HL-60 (cell line): ENCODE results near the gene LRIT2.

ENCODE experiments used
- DNase-seq, 2 experiments: peaks; one replicate each; pipeline ENCODE4 v3.0.0-alpha.2; 2010 to 2020; ENCODE audit warnings: low read depth in 1 of 2, low spot score in 1 of 2
- H3K27ac ChIP-seq: fragments of 250-450 bp; sonication (Bioruptor Pico); replicated peaks from 2 replicates; pipeline ENCODE4 v1.5.1; 2020; ENCODE audit warnings: mild to moderate bottlenecking, moderate library complexity
- H3K27me3 ChIP-seq: fragments of 250-450 bp; sonication (Bioruptor Pico); 2 replicates; pipeline ENCODE4 v1.5.1; 2021; ENCODE audit warnings: mild to moderate bottlenecking, moderate library complexity; ENCODE audit not compliant: insufficient read depth, poor library complexity, severe bottlenecking
- H3K4me3 ChIP-seq: replicated peaks from 2 replicates; pipeline ENCODE4 v1.5.1; 2011; ENCODE audit warnings: mild to moderate bottlenecking, control low read depth, low read length; ENCODE audit not compliant: insufficient read depth
- GABPA ChIP-seq: IDR thresholded peaks from 2 replicates; pipeline ENCODE4 v1.6.1; 2012; ENCODE audit warnings: low read depth
- POLR2AphosphoS5 ChIP-seq: IDR thresholded peaks from 2 replicates; pipeline ENCODE4 v1.6.1; 2012; ENCODE audit warnings: low read depth
- SPI1 ChIP-seq: IDR thresholded peaks from 2 replicates; pipeline ENCODE4 v1.6.1; 2012; ENCODE audit warnings: low read depth, mild to moderate bottlenecking, borderline replicate concordance
- TF ChIP-seq, protein P1 (sequence below): IDR thresholded peaks from 2 replicates; pipeline ENCODE4 v1.6.1; 2012; ENCODE audit warnings: low read depth; ENCODE audit not compliant: insufficient replicate concordance
- TF ChIP-seq, protein P2 (sequence below): IDR thresholded peaks from one replicate; pipeline ENCODE4 v1.5.1; 2011; ENCODE audit warnings: low read length, control low read depth, inconsistent platforms; ENCODE audit not compliant: insufficient read depth

Gene LRIT2

DNA sequence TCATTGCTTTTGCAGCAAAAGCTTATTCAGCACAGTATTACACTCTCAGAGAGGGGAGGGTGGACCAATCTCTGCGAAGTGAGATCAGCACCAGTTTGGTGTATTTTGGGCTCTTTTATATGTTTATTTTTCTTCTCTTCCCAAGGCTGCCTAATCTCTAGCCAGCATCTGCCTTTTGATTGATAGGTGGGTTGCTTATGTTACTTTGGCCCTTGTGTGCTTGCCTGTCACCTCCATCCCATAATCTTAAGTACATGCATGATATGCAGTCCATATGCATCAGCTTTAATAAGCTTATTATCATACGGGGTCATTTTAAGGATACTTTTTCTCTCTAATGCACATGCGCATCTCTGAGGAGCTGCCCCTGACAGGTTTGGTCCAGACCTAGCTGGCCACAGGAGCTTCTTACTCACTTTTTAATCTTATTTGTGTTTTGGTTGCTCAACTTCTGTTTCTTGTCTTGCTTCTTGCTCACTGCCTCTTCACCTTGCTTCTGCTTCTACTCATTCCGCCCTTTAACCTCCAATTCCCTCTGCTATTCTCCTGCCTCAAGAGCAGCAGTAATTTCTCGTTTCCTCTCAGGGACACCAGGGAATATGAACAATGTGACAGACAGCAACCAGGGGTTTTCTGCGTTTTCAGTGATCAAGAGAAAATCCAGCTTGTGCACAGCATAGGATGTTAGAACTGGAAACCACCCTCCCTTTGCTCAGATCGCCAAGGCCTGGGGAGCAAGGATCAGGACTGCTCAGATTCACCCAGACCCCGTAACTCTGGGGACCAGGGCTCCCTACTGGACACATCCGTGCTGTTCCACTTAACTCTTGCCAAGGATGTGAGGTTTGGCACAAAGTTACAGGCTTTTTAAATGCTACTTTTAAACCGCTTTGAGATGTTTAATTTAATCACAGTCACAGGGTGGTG, 29.5 kb upstream of the LRIT2 start:
- H3K27ac ChIP-seq = no peak overlapping the region
- no peak overlapping the region for H3K4me3 ChIP-seq
- TF ChIP-seq SPI1 = no peak
- TF ChIP-seq GABPA = no peak
- TF ChIP-seq, protein P1, sequence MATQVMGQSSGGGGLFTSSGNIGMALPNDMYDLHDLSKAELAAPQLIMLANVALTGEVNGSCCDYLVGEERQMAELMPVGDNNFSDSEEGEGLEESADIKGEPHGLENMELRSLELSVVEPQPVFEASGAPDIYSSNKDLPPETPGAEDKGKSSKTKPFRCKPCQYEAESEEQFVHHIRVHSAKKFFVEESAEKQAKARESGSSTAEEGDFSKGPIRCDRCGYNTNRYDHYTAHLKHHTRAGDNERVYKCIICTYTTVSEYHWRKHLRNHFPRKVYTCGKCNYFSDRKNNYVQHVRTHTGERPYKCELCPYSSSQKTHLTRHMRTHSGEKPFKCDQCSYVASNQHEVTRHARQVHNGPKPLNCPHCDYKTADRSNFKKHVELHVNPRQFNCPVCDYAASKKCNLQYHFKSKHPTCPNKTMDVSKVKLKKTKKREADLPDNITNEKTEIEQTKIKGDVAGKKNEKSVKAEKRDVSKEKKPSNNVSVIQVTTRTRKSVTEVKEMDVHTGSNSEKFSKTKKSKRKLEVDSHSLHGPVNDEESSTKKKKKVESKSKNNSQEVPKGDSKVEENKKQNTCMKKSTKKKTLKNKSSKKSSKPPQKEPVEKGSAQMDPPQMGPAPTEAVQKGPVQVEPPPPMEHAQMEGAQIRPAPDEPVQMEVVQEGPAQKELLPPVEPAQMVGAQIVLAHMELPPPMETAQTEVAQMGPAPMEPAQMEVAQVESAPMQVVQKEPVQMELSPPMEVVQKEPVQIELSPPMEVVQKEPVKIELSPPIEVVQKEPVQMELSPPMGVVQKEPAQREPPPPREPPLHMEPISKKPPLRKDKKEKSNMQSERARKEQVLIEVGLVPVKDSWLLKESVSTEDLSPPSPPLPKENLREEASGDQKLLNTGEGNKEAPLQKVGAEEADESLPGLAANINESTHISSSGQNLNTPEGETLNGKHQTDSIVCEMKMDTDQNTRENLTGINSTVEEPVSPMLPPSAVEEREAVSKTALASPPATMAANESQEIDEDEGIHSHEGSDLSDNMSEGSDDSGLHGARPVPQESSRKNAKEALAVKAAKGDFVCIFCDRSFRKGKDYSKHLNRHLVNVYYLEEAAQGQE = no peak
- TF ChIP-seq, protein P2, sequence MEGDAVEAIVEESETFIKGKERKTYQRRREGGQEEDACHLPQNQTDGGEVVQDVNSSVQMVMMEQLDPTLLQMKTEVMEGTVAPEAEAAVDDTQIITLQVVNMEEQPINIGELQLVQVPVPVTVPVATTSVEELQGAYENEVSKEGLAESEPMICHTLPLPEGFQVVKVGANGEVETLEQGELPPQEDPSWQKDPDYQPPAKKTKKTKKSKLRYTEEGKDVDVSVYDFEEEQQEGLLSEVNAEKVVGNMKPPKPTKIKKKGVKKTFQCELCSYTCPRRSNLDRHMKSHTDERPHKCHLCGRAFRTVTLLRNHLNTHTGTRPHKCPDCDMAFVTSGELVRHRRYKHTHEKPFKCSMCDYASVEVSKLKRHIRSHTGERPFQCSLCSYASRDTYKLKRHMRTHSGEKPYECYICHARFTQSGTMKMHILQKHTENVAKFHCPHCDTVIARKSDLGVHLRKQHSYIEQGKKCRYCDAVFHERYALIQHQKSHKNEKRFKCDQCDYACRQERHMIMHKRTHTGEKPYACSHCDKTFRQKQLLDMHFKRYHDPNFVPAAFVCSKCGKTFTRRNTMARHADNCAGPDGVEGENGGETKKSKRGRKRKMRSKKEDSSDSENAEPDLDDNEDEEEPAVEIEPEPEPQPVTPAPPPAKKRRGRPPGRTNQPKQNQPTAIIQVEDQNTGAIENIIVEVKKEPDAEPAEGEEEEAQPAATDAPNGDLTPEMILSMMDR = no peak
- no peak for TF ChIP-seq POLR2AphosphoS5
- H3K27me3 ChIP-seq = no peaks in the 10 kb centered on the region
- no peak for DNase-seq

DNA sequence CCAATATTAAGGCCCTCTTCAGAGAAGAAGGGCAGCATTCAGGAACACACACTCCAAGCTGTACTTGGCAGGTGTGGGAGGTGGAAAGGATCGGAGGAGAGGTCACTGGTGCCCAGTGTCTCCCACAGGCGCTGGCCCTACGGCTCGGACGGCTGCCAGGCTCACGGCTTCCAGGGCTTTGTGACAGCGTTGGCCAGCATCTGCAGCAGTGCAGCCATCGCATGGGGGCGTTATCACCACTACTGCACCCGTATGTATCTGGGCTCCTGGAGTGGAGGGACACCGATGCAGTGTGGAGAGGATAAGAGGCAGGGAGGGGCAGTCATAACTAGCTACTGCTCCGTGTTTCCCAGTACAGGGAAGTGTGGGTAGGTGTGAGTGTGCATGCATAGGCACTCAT, 23.4 kb upstream of the LRIT2 start:
- H3K27ac ChIP-seq = no peak overlapping the region
- H3K27me3 ChIP-seq = no peaks in the 10 kb centered on the region
- no peak for DNase-seq
- TF ChIP-seq GABPA = no peak
- TF ChIP-seq POLR2AphosphoS5 = no peak
- TF ChIP-seq, protein P2 = no peak
- no peak for TF ChIP-seq SPI1
- TF ChIP-seq, protein P1 = no peak
- H3K4me3 ChIP-seq = no peak overlapping the region

DNA sequence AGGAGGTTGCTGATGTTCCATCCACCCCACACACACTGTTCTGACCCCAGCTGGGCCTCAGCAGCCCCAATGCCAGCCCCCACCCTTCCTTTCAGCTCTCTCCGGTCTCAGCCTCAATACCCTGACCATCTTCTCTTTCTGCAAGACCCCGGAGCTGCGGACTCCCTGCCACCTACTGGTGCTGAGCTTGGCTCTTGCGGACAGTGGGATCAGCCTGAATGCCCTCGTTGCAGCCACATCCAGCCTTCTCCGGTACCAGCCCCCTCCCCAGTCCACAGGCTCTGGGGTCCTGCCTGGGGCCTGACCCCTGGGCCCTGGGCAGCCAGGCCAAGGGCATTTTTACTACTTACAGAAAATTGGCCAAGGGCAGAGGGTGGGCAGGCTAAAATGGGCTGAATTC, 22.2 kb upstream of the LRIT2 start:
- TF ChIP-seq GABPA = no peak
- TF ChIP-seq SPI1 = no peak
- TF ChIP-seq, protein P1 = no peak
- TF ChIP-seq, protein P2 = no peak
- no peak for TF ChIP-seq POLR2AphosphoS5
- DNase-seq = no peak
- no peaks in the 10 kb centered on the region for H3K27me3 ChIP-seq
- no peak overlapping the region for H3K27ac ChIP-seq
- H3K4me3 ChIP-seq = no peak overlapping the region
